ENCODE results near the gene PDE4D. TPM values are rescaled to one million over a fixed set of nuclear protein-coding genes. Genes with fewer than 3 reads are reported as not detected.

PDE4D gene
- total RNA-seq, 1 experiment from 2014 or later: 11.6 TPM

DNA sequence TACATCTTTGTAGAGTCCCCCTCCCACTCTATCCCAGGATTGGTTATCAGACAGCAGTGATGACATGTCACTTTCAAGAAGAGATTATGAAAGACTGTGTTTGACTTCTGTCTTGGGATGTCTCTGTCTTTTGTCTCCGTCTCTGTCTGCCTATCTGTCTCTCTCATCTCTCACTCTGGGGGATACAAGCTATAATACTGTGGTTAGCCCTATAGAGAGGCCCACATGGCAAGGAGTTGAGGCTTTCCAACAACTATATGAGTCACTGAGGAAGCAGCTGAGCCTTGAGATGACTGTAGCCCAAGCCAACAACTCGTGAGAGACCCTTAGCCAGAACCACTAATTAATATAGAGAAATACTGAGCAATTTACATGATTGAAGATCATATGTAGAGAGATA lies 284.8 kb downstream of the PDE4D start:
- no TSS peak for BruUV-seq (replicated peaks)

GRCh38 chr5:59607138-59607765 lies 286.3 kb downstream of the PDE4D start:
- no peaks in the 10 kb centered on the region for H3K36me3 Mint-ChIP-seq (ENCODE audit: insufficient read depth, unreplicated experiment)
- BruUV-seq (replicated peaks): no TSS peak
- H3K4me1 Mint-ChIP-seq (ENCODE audit: low read depth, unreplicated experiment): no peaks in the 10 kb centered on the region
- no peak overlapping the region for H3K27ac Mint-ChIP-seq (ENCODE audit: unreplicated experiment)
- intact Hi-C loops (cut with micrococcal nuclease; ENCODE audit: unreplicated experiment): no loop called here
- CTCF ChIA-PET: no interaction called here
- no peak overlapping the region for H3K4me3 Mint-ChIP-seq (ENCODE audit: low read depth, unreplicated experiment)
- no peak for DNase-seq
- H3K27me3 Mint-ChIP-seq (ENCODE audit: unreplicated experiment): no peaks in the 10 kb centered on the region
- H3K9me3 Mint-ChIP-seq (ENCODE audit: low read depth, unreplicated experiment): no peaks in the 10 kb centered on the region
- no peak for TF ChIP-seq CTCF (IDR thresholded peaks at IDR 0.05; ENCODE audit: unreplicated experiment)

More for the DNA sequence above, 284.8 kb downstream of the PDE4D start:
- TF ChIP-seq CTCF (IDR thresholded peaks at IDR 0.05; ENCODE audit: unreplicated experiment): no peak
- CTCF ChIA-PET: no interaction called here
- DNase-seq: no peak
- Mint-ChIP-seq H3K4me3 (ENCODE audit: low read depth, unreplicated experiment) (no peak overlapping the region), H3K9me3 (ENCODE audit: low read depth, unreplicated experiment) (no peaks in the 10 kb centered on the region), H3K27me3 (ENCODE audit: unreplicated experiment) (no peaks in the 10 kb centered on the region), H3K4me1 (ENCODE audit: low read depth, unreplicated experiment) (no peaks in the 10 kb centered on the region), H3K27ac (ENCODE audit: unreplicated experiment) (no peak overlapping the region), H3K36me3 (ENCODE audit: insufficient read depth, unreplicated experiment) (no peaks in the 10 kb centered on the region)
- intact Hi-C loops (cut with micrococcal nuclease; ENCODE audit: unreplicated experiment): no loop called here

DNA sequence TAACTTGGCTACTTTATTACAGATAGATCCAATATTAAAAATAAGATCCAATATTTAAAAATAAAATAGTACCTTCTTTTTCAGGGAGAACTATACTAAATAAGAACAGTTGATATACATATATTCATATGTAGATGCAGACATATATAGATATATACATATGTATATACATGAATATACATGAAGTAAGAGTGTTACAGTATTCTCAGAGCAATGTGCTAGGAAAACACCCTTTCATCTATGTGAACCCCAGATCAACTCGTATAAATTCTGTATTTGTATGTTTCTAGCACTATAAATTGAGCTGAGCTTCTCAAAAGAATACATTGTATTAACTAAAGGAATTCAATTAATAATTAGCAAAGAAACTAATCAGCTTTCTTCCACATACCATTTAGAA lies 287.6 kb downstream of the PDE4D start:
- H3K4me1 Mint-ChIP-seq (ENCODE audit: low read depth, unreplicated experiment): no peaks in the 10 kb centered on the region
- BruUV-seq (replicated peaks): no TSS peak
- no peaks in the 10 kb centered on the region for H3K27me3 Mint-ChIP-seq (ENCODE audit: unreplicated experiment)
- no peak for TF ChIP-seq CTCF (IDR thresholded peaks at IDR 0.05; ENCODE audit: unreplicated experiment)
- no peaks in the 10 kb centered on the region for H3K36me3 Mint-ChIP-seq (ENCODE audit: insufficient read depth, unreplicated experiment)
- intact Hi-C loops (cut with micrococcal nuclease; ENCODE audit: unreplicated experiment): no loop called here
- H3K27ac Mint-ChIP-seq (ENCODE audit: unreplicated experiment): no peak overlapping the region
- H3K4me3 Mint-ChIP-seq (ENCODE audit: low read depth, unreplicated experiment): no peak overlapping the region
- no peak for DNase-seq
- H3K9me3 Mint-ChIP-seq (ENCODE audit: low read depth, unreplicated experiment): no peaks in the 10 kb centered on the region
- CTCF ChIA-PET: no interaction called here

DNA sequence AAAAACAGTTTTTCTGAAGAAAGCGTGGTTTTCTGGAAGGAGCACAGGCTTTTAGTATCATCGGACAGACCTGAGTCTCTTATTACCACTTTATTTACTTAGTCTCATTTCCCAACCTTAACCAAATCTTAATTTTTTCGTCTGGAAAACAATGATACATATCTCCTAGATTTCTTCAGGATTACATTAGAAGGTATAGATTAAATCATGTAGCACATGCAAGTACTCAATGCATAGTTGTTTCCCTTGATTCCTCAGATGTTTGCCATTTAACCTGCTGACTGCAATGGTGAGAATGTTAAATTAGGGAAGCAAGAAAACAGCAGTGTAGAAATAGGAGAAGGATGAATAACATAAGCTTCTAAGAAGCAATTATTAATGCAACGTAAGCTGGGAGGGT lies 289.4 kb downstream of the PDE4D start:
- H3K4me3 Mint-ChIP-seq (ENCODE audit: low read depth, unreplicated experiment): no peak overlapping the region
- no peaks in the 10 kb centered on the region for H3K4me1 Mint-ChIP-seq (ENCODE audit: low read depth, unreplicated experiment)
- H3K36me3 Mint-ChIP-seq (ENCODE audit: insufficient read depth, unreplicated experiment): no peaks in the 10 kb centered on the region
- no peak for TF ChIP-seq CTCF (IDR thresholded peaks at IDR 0.05; ENCODE audit: unreplicated experiment)
- H3K27me3 Mint-ChIP-seq (ENCODE audit: unreplicated experiment): no peaks in the 10 kb centered on the region
- H3K27ac Mint-ChIP-seq (ENCODE audit: unreplicated experiment): no peak overlapping the region
- CTCF ChIA-PET: no interaction called here
- no peaks in the 10 kb centered on the region for H3K9me3 Mint-ChIP-seq (ENCODE audit: low read depth, unreplicated experiment)
- intact Hi-C loops (cut with micrococcal nuclease; ENCODE audit: unreplicated experiment): no loop called here
- no TSS peak for BruUV-seq (replicated peaks)
- DNase-seq: no peak

Measured in Calu3 (cell line).